ENCODE results near the gene EZH1. TPM values are rescaled to one million over a fixed set of nuclear protein-coding genes. Genes with fewer than 3 reads are reported as not detected.

The EZH1 gene
- total and polyA plus RNA-seq, 7 donors: 15.2 to 59.1 (median 32.7) TPM

DNA sequence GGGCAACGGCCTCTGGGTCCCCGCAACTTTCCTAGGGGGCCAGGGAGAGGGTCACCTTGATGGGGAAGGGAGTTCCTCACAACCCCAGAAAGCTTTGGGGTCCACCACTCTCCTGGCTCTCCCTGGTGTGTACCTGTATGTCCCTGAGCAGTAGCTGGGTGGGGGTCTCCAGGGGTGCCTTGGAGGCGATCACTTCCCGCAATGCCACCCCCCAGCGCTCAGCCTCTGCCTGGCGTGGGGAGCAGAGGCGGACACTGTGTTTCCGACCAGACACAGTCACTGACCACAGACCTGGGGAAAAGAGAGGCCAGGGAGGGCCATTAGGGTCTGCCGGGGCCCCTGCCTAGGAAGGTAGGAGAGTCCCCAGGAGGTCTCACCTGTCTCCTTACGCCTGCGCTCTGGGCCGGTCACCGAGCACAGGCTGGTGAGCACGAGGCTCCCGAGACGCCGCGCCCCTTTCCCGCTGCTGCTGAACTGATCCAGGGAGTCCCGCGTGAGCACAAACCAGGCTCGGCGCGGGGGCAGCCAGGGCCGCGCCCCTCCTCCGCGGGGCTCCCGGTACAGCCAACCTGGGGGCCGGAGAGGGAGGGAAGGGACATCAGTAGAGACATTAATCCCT is 71.5 kb downstream of the EZH1 start:
- H3K27me3 ChIP-seq (ENCODE audit: insufficient read depth in 3 of 3, low read length in 2 of 3): no peaks in the 10 kb centered on the region
- peak overlapping the region; percentile 96 for H3K4me3 ChIP-seq
- peaks cover 0 to 56% of the 10 kb centered on the region in 2 donors for H3K36me3 ChIP-seq (ENCODE audit: insufficient read depth in 1 of 2, low read depth in 1 of 2)
- DNase-seq (no peak), ATAC-seq (no peak)
- intact Hi-C loops (cut with DNase I): loop anchor here (5.0 to 10.0 kb wide), 2 partner anchors 51 to 359 kb away; no protein-coding TSS in a partner anchor
- 50 to 66% (median 51%) methylated on average over 30 of the region's 30 CpGs for WGBS, 3 donors
- TF ChIP-seq, protein P1, sequence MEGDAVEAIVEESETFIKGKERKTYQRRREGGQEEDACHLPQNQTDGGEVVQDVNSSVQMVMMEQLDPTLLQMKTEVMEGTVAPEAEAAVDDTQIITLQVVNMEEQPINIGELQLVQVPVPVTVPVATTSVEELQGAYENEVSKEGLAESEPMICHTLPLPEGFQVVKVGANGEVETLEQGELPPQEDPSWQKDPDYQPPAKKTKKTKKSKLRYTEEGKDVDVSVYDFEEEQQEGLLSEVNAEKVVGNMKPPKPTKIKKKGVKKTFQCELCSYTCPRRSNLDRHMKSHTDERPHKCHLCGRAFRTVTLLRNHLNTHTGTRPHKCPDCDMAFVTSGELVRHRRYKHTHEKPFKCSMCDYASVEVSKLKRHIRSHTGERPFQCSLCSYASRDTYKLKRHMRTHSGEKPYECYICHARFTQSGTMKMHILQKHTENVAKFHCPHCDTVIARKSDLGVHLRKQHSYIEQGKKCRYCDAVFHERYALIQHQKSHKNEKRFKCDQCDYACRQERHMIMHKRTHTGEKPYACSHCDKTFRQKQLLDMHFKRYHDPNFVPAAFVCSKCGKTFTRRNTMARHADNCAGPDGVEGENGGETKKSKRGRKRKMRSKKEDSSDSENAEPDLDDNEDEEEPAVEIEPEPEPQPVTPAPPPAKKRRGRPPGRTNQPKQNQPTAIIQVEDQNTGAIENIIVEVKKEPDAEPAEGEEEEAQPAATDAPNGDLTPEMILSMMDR (IDR thresholded peaks at IDR 0.05): no peak
- H3K9me3 ChIP-seq: no peaks in the 10 kb centered on the region
- H3K27ac ChIP-seq: peak overlapping the region; percentile 81
- peaks cover 40% of the 10 kb centered on the region for H3K4me1 ChIP-seq

- Histone ChIP-seq H3K27me3 (ENCODE audit: insufficient read depth in 3 of 3, low read length in 2 of 3) (no peaks in the 10 kb centered on the region), H3K36me3 (ENCODE audit: insufficient read depth in 1 of 2, low read depth in 1 of 2) (peaks cover 0 to 62% of the 10 kb centered on the region in 2 donors), H3K9me3 (no peaks in the 10 kb centered on the region), H3K27ac (peak overlapping the region; percentile 15), H3K4me3 (no peak overlapping the region), H3K4me1 (peaks cover 53% of the 10 kb centered on the region)
- 79 to 84% (median 81%) methylated on average over 27 to 28 of the region's 28 CpGs for WGBS, 3 donors
- DNase-seq (no peak), ATAC-seq (no peak)
- TF ChIP-seq, protein P1 (IDR thresholded peaks at IDR 0.05): no peak
- intact Hi-C loops (cut with DNase I): loop anchor here (5.0 to 10.0 kb wide), 2 partner anchors 50 to 357 kb away; no protein-coding TSS in a partner anchor
Measured at GRCh38 chr17:42672038-42672437, 72.8 kb downstream of the EZH1 start.

GRCh38 chr17:42670789-42671657 is 73.8 kb downstream of the EZH1 start:
- H3K4me3 ChIP-seq: peak overlapping the region; percentile 22
- 81 to 84% (median 81%) methylated on average over 46 to 50 of the region's 50 CpGs for WGBS, 3 donors
- peaks cover 54% of the 10 kb centered on the region for H3K4me1 ChIP-seq
- DNase-seq (no peak), ATAC-seq (no peak)
- intact Hi-C loops (cut with DNase I): loop anchor here (5.0 to 10.0 kb wide), 2 partner anchors 49 to 356 kb away; no protein-coding TSS in a partner anchor
- H3K9me3 ChIP-seq: no peaks in the 10 kb centered on the region
- peaks cover 0 to 71% of the 10 kb centered on the region in 2 donors for H3K36me3 ChIP-seq (ENCODE audit: insufficient read depth in 1 of 2, low read depth in 1 of 2)
- peak overlapping the region; percentile 15 for H3K27ac ChIP-seq
- TF ChIP-seq, protein P1 (IDR thresholded peaks at IDR 0.05): no peak
- H3K27me3 ChIP-seq (ENCODE audit: insufficient read depth in 3 of 3, low read length in 2 of 3): no peaks in the 10 kb centered on the region

DNA sequence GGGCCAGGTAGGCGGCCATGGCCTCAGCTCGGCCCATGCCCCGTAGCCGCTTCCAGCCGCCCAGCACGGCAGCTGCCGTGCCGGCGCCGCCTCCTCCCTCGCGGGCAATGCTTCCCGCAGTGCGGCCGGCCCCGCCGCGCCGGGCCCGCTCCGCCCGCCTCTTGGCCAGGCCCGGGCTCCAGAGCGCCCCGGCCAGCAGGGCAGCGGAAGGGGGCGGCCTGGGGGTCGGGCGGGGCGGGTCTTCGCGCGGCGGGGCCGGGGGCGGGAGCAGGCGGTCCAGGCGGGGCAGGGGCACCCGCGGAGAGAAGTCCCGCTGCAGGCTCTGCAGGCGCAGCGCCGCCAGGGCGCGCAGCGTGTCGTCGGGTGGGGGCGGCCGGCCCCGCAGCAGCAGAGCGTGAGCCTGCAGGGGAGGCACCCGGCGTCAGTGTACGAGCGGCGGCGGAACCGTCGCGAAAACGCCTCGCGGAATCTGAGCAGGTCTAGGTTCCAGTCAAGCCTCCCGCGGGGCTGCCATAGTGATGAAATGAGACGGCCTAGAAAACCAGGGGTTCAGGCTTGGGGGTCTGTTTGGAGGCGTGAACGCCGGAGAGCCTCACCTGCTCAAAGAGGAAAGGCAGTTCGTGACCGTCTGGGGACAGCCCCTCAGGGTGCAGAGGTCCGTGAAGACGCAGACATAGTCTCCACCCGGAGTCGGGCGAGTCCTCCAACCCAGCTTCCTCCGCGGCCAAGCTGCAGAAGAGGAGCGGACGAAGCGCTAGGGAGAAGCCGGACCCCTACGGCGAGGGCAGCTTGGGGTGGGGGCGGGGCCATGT is 74.7 kb downstream of the EZH1 start:
- TF ChIP-seq, protein P1 (IDR thresholded peaks at IDR 0.05): no peak
- DNase-seq: peak in 1 of 2 donors; percentile 51
- Histone ChIP-seq H3K9me3 (no peaks in the 10 kb centered on the region), H3K36me3 (ENCODE audit: insufficient read depth in 1 of 2, low read depth in 1 of 2) (peaks cover 0 to 71% of the 10 kb centered on the region in 2 donors), H3K27ac (peak overlapping the region; percentile 73), H3K4me3 (peak overlapping the region; percentile 22), H3K27me3 (ENCODE audit: insufficient read depth in 3 of 3, low read length in 2 of 3) (no peaks in the 10 kb centered on the region), H3K4me1 (peaks cover 54% of the 10 kb centered on the region)
- ATAC-seq: no peak
- 67 to 74% (median 73%) methylated on average over 75 to 82 of the region's 87 CpGs for WGBS, 3 donors
- intact Hi-C loops (cut with DNase I): loop anchor here (5.0 to 10.0 kb wide), 2 partner anchors 48 to 355 kb away; no protein-coding TSS in a partner anchor
